Vagina (tissue), 2 donors: ENCODE measurements around the gene CLNS1A. TPM values are rescaled to one million over a fixed set of nuclear protein-coding genes. Genes with fewer than 3 reads are reported as not detected.

Experiments
- DNase-seq, 2 donors: peaks; one replicate each; pipeline ENCODE4 v3.0.0-alpha.2; 2017; ENCODE audit errors: extremely low spot score in 2 of 2
- H3K27ac ChIP-seq: fragments of 200-600 bp; sonication (generic); one replicate; pipeline ENCODE4 v1.5.1; 2019
- H3K27me3 ChIP-seq: fragments of 200-600 bp; sonication (generic); one replicate; pipeline ENCODE4 v1.5.1; 2019
- H3K36me3 ChIP-seq, 2 donors: fragments of 200-600 bp; sonication (generic); one replicate each; pipeline ENCODE4 v1.5.1; 2017 to 2019
- H3K4me1 ChIP-seq: fragments of 200-600 bp; sonication (generic); one replicate; pipeline ENCODE4 v1.5.1; 2019
- H3K4me3 ChIP-seq, 2 donors: fragments of 200-600 bp; sonication (generic); 1 replicate in 1 of 2; 2 replicates in 1 of 2; pipeline ENCODE4 v1.5.1; 2016 to 2019
- H3K9me3 ChIP-seq: fragments of 200-600 bp; sonication (generic); one replicate; pipeline ENCODE4 v1.5.1; 2019
- CTCF ChIP-seq, 3 experiments: fragments of 450-650 bp in 2 of 3; fragments of 200-600 bp in 1 of 3; sonication (generic) in 1 of 3; IDR thresholded peaks; one replicate each; pipeline ENCODE4 v1.5.1; 2017 to 2019; ENCODE audit warnings: antibody characterized with exemption in 3 of 3, mild to moderate bottlenecking in 2 of 3, moderate library complexity in 2 of 3
- POLR2A ChIP-seq, 2 donors: fragments of 450-650 bp; IDR thresholded peaks; one replicate each; pipeline ENCODE4 v1.6.1; 2017; ENCODE audit warnings: antibody characterized with exemption in 2 of 2, mild to moderate bottlenecking in 2 of 2, moderate library complexity in 2 of 2
- POLR2AphosphoS5 ChIP-seq, 2 donors: sonication (generic); formaldehyde crosslinking; IDR thresholded peaks; one replicate each; pipeline ENCODE4 v1.9.0; 2017; ENCODE audit warnings: antibody characterized with exemption in 2 of 2, mild to moderate bottlenecking in 2 of 2, low read depth in 1 of 2; ENCODE audit not compliant: insufficient read depth in 1 of 2
- intact Hi-C: fragments of 100-400 bp; cut with DNase I; formaldehyde crosslinking; loops from one replicate; pipeline ENCODE4 v1.15.1; 2023
- total RNA-seq: library from RNA; depleted of rRNA; stranded (reverse); fragments of >200 nt; gene quantifications from one replicate; pipeline ENCODE4 v1.2.3, GENCODE V29; 2016

Gene CLNS1A
- total RNA-seq, 1 donor from 2014 or later = 67.0 TPM

- DNase-seq = no peak
- H3K27me3 ChIP-seq = no peaks in the 10 kb centered on the region
- H3K27ac ChIP-seq = no peak overlapping the region
- no peak overlapping the region for H3K4me3 ChIP-seq
- no peak for TF ChIP-seq POLR2AphosphoS5 (IDR thresholded peaks at IDR 0.05; ENCODE audit: insufficient read depth in 1 of 2, low read depth in 1 of 2)
- TF ChIP-seq POLR2A (IDR thresholded peaks at IDR 0.05) = no peak
- TF ChIP-seq CTCF (IDR thresholded peaks at IDR 0.05) = no peak
- no peaks in the 10 kb centered on the region for H3K9me3 ChIP-seq
- intact Hi-C loops = no loop called here
- no peaks in the 10 kb centered on the region for H3K4me1 ChIP-seq
- no peaks in the 10 kb centered on the region for H3K36me3 ChIP-seq
Observed at GRCh38 chr11:77658213-77659013, 20.8 kb upstream of the CLNS1A start.

GRCh38 chr11:77656362-77656761 lies 18.8 kb upstream of the CLNS1A start:
- H3K4me3 ChIP-seq = no peak overlapping the region
- intact Hi-C loops = no loop called here

GRCh38 chr11:77654770-77655434 lies 17.3 kb upstream of the CLNS1A start:
- no peaks in the 10 kb centered on the region for H3K9me3 ChIP-seq
- TF ChIP-seq POLR2A (IDR thresholded peaks at IDR 0.05) = no peak
- no peak for TF ChIP-seq CTCF (IDR thresholded peaks at IDR 0.05)
- TF ChIP-seq POLR2AphosphoS5 (IDR thresholded peaks at IDR 0.05; ENCODE audit: insufficient read depth in 1 of 2, low read depth in 1 of 2) = no peak
- no peaks in the 10 kb centered on the region for H3K36me3 ChIP-seq
- no peaks in the 10 kb centered on the region for H3K4me1 ChIP-seq
- no peak for DNase-seq
- no peak overlapping the region for H3K27ac ChIP-seq
- H3K27me3 ChIP-seq = no peaks in the 10 kb centered on the region
- no peak overlapping the region for H3K4me3 ChIP-seq
- intact Hi-C loops = no loop called here

More at GRCh38 chr11:77656362-77656761, 18.8 kb upstream of the CLNS1A start:
- DNase-seq = no peak
- TF ChIP-seq CTCF (IDR thresholded peaks at IDR 0.05) = no peak
- Histone ChIP-seq H3K27ac (no peak overlapping the region), H3K4me1 (no peaks in the 10 kb centered on the region), H3K36me3 (no peaks in the 10 kb centered on the region), H3K9me3 (no peaks in the 10 kb centered on the region), H3K27me3 (no peaks in the 10 kb centered on the region)

GRCh38 chr11:77650123-77650522 lies 12.5 kb upstream of the CLNS1A start:
- Histone ChIP-seq H3K4me1 (no peaks in the 10 kb centered on the region), H3K27me3 (no peaks in the 10 kb centered on the region), H3K9me3 (no peaks in the 10 kb centered on the region), H3K27ac (no peak overlapping the region), H3K36me3 (no peaks in the 10 kb centered on the region), H3K4me3 (no peak overlapping the region)
- DNase-seq = no peak
- intact Hi-C loops = no loop called here
- TF ChIP-seq POLR2A (IDR thresholded peaks at IDR 0.05) = no peak
- TF ChIP-seq POLR2AphosphoS5 (IDR thresholded peaks at IDR 0.05; ENCODE audit: insufficient read depth in 1 of 2, low read depth in 1 of 2) = no peak
- TF ChIP-seq CTCF (IDR thresholded peaks at IDR 0.05) = no peak
